Measurements from ENCODE around the gene ERF.

GRCh38 chr19:42233678-42234292, 21.1 kb downstream of the ERF start:
- TF ChIP-seq SUZ12 (IDR thresholded peaks at IDR 0.05) (no peak), PKNOX1 (IDR thresholded peaks at IDR 0.05) (no peak), FOXK2 (IDR thresholded peaks at IDR 0.05) (no peak), SP1 (IDR thresholded peaks at IDR 0.05) (no peak), LEF1 (IDR thresholded peaks at IDR 0.05; ENCODE audit: borderline replicate concordance) (no peak), ZNF384 (IDR thresholded peaks at IDR 0.05) (no peak), FOXM1 (IDR thresholded peaks at IDR 0.05; ENCODE audit: borderline replicate concordance) (no peak), BHLHE40 (IDR thresholded peaks at IDR 0.05; ENCODE audit: borderline replicate concordance) (no peak), FOXA1 (IDR thresholded peaks at IDR 0.05) (no peak)
